HTERT RPE-1 (cell line): ENCODE data around the gene AGO3.
"Not testable (repeated sequence)": the region's sequence is repeated elsewhere in the genome, so short reads cannot be mapped to it uniquely, and the experiment has no call there.

Source experiments
- in situ Hi-C: fragments of 300-500 bp; cut with MboI; formaldehyde crosslinking; loops from 4 replicates; pipeline ENCODE4 v1.14.3; 2020; ENCODE audit warnings: low sequenced_read_pairs

The AGO3 gene

DNA sequence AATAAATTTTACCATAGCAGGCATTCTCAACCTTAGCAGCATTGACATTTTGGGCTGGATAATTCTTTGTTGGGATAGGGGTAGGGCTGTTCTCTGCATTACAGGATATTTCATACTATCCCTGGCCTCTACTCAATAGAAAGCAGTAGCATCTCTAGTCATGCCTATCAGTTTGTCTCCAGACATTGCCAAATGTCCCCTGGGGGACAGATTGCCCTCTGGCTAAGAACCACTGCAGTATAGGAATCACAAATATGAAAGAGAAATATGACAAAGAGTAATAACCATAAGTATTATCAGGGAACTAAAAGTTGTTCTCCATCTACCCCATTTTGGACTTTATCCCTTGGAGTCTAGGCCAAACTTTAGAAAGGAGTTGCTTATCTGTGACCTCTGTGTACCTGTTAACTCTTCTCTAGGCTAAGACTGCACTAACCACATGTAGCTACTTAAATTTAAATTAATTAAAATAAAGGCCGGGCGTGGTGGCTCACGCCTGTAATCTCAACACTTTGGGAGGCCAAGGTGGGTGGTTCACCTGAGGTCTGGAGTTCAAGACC lies 76.1 kb downstream of the AGO3 start:
- in situ Hi-C loops = no loop called here

DNA sequence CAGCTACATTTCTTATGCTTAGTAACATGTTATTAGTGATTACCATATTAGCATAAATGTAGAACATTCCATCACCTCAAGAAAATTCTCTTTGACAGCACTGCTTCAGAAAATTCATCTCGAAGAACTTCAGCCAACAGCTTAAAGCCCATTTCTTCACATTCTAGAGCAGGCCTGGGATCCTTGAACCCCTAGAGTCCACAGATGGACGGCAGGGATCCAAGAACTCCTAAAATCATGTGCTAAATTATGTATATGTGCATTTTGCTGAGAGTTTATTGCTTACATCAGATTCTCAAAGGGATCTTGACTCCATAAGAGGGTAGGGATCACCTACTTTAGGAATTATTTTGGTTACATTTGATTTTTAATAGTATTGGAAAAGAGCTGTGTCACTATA lies 76.8 kb downstream of the AGO3 start:
- in situ Hi-C loops = no loop called here

GRCh38 chr1:36008546-36009197 lies 77.8 kb downstream of the AGO3 start:
- in situ Hi-C loops = no loop called here

DNA sequence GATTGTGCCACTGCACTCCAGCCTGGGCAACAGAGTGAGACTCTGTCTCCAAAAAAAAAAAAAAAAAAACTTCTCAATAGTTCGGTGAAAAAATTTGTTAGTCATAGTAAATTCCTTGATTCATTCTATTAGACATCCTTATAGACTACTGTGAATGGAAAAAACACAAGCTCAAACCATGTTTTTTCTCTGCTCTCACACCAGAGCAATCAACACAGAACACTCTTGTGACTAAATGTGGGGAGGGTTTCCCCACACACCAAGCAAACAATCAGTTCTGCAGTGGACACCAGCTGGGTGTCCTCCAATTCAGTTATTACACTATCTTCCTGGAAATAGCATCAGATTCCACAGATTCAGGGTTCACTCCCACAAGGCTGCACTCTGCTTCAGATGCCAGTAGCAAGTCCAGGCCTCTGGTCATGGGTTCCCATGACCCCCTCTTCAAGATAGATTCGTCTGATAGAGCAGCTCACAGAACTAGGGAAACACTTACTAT lies 83.9 kb downstream of the AGO3 start:
- in situ Hi-C loops = no loop called here

GRCh38 chr1:36016686-36017085 lies 85.8 kb downstream of the AGO3 start:
- in situ Hi-C loops = no loop called here

DNA sequence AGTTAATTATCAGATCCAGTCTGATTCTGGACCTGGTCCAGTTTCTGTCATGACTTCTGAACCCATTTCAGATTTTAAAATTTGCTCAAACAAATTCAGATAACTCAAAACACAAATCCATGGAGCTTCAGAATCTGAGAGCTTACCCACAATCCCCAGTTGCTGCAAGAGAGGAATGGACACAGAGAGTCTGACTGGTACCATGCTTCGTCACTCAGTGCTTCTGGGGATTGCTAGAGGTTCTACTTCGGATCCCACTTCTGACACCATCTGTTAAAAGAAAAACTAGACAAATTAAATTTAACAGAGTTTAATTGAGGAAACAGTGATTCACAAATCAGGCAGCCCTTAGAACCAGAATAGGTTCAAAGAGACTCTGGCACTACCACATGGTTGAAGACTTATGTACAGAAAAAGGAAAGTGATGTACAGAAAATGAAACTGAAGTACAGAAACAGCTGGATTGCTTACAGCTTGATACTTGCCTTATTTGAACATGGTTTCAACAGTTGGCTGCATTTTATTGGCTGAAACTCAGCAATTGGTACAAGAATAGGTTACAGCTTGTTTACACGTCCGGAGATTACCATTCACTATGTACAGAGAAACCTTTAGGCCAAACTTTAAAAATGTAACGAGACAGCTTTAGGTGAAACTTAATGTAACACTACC lies 92.3 kb downstream of the AGO3 start:
- in situ Hi-C loops = no loop called here

GRCh38 chr1:36024024-36024423 lies 93.1 kb downstream of the AGO3 start:
- in situ Hi-C loops = not testable (repeated sequence)

- in situ Hi-C loops = no loop called here
Observed at GRCh38 chr1:36024847-36025246, 93.9 kb downstream of the AGO3 start.

GRCh38 chr1:36027766-36028165 lies 96.9 kb downstream of the AGO3 start:
- in situ Hi-C loops = no loop called here

- in situ Hi-C loops = no loop called here
Observed at GRCh38 chr1:36031441-36031840, 100.5 kb downstream of the AGO3 start.

- in situ Hi-C loops = no loop called here
Observed at GRCh38 chr1:36034692-36035091, 103.8 kb downstream of the AGO3 start.

- in situ Hi-C loops = no loop called here
Observed at GRCh38 chr1:36035154-36035553, 104.2 kb downstream of the AGO3 start.

GRCh38 chr1:36040238-36040637 lies 109.3 kb downstream of the AGO3 start:
- in situ Hi-C loops = no loop called here

DNA sequence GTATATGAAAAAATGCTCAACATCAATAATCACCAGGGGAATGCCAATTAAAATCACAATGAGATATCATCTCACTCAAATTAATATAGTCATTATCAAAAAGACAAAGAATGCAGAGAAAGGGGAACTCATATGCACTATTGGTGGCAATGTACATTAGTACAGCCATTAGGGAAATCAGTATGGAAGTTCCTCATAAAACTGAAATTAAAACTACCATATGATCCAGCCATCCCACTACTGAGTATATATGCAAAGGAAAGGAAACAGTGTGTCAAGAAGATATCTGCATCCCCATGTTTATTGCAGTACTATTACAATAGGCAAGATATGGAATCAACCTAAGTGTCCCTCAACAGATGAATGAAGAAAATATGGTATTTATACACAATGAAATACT lies 120.9 kb downstream of the AGO3 start:
- in situ Hi-C loops = no loop called here

DNA sequence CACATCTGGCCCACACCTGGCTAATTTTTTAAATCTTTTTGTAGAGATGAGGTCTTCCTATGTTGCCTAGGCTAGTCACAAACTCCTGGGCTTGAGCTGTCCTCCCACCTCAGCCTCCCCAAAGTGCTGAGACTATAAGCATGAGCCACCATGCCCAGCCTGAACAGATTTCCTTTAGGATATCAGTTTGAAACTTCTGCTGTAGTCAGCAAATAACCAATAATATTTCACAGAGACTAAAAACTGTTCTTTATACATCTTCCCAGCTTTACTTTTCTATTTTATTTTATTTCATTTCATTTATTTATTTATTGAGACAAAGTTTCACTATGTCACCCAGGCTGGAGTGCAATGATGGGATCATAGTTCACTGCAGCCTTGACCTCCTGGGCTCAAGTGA lies 123.1 kb downstream of the AGO3 start:
- in situ Hi-C loops = no loop called here

DNA sequence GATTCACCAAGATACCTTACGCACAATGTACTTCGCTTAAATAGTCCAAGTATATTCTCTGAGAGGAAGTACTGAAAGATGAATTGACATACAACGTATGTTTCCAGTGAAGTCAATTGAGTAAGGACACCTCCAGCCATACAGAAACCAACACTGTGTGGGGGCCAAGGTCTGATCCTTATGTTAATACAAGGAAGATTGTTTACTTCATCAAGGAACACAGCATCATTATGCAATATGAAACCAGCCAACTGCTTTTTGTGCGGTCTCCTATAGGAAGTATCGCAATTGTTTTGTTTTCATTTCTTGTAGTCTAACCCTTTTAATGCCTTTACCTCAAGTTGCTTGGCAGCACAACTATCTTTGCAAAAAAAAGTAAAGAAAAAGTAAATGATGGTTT lies 124.8 kb downstream of the AGO3 start:
- in situ Hi-C loops = no loop called here

- in situ Hi-C loops = no loop called here
Observed at GRCh38 chr1:36062315-36062714, 131.4 kb downstream of the AGO3 start.

GRCh38 chr1:36067871-36068270 lies 137.0 kb downstream of the AGO3 start:
- in situ Hi-C loops = no loop called here

DNA sequence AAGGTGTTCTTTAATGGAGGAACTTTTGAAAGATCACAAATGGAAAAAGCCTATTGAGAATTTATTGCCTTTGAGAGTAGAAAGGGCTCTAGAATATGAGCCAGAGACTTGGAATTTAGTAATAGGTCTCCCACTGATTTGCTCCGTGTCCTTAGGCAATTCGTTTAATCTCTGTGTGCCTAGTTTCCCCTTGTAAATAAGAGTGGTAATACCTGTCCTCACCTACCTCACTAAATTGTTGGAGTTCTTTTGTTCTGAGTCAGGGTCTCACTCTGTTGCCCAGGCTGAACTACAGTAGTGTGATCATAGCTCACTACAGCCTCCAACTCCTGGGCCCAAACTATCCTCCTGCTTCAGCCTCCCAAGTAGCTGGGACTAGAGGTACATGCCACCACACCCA lies 138.0 kb downstream of the AGO3 start:
- in situ Hi-C loops = no loop called here

DNA sequence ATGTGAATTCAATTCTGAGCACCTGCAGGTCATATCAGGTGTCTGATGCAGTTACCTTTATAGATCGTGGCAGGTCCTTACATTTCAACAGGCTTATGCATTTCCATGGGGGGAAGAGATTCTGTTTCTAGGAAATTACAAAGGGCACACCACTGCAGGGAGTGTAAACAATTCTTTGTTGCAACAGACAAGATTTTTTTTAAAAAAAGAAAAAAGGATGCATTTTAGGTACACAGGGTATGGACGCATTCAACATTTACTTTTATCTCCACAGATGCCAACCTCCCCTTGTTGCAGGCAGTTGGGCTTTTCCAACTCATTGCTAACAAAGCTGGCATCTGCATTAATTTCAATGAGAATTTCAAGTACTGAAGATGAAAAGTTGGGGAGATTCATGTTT lies 139.4 kb downstream of the AGO3 start:
- in situ Hi-C loops = no loop called here

- in situ Hi-C loops = no loop called here
Observed at GRCh38 chr1:36076979-36077573, 146.2 kb downstream of the AGO3 start.

- in situ Hi-C loops = no loop called here
Observed at GRCh38 chr1:36080236-36080635, 149.3 kb downstream of the AGO3 start.
